Activated CD8-positive, alpha-beta memory T cell treated with anti-CD3 and anti-CD28 coated beads for 36 hours (primary cell): ENCODE data around the gene TREML4. TPM values are rescaled to one million over a fixed set of nuclear protein-coding genes. Genes with fewer than 3 reads are reported as not detected.

ENCODE experiments used
- CTCF ChIA-PET: fragments of 350-600 bp; sonication (Branson Sonifier 250); formaldehyde crosslinking; loops from one replicate; lab custom pipeline; 2021; ENCODE audit warnings: antibody characterized with exemption; lab: Charles Lee
- POLR2A ChIA-PET: fragments of 350-600 bp; sonication (Branson Sonifier 250); formaldehyde crosslinking; loops from one replicate; lab custom pipeline; 2021; ENCODE audit warnings: antibody characterized with exemption; lab: Charles Lee
- total RNA-seq, 2 experiments: library from RNA; stranded (reverse); gene quantifications; one replicate each; pipeline ENCODE4 v1.2.3, GENCODE V29; 2021

TREML4 gene
- total RNA-seq, 2 experiments from 2014 or later, result not detected

DNA sequence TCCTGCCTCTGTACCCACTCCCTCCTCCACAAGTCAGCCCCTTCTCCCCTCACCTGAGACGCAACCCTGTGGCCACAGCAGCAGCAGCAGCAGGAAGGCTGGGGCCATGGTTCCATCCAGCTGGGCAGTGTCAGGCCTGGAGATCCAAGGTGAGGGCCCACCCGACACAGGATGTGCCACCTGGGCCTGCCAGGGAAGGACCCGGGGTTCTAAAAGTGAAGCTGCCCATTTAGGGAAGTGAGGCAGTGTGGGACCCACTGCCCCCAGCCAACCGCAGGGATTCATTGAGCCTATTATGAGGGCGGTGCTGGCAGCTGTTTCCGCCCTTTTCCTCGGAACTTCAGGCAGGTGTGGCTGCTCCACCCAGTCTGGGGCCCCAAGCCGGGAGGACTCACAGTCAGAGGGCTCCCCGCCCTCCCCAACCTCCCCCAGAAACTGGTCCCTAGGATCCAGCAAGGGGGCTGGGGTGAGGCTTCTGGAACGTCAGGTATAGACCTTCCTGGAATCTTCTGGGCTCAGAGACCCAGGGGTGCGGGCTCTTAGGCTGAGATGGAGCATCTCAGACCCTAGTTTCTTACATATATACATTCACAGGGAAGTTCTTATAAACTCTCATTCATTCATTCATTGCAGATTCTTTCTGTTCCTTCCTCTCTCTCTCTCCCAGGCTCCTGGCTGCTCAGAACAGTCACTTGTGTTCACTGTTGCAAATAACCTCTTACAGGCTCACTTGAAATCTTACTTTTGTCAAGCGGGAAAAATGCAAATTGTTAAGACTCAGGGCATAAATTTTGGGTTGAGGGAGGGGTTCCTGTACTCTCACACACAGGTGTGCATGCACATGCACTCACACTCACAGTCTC lies 27.0 kb upstream of the TREML4 start, which contains the start of gene TREML2:
TREML2 (minus strand) TSS at position 249 of the 863 bp plus-strand sequence; CDS start at position 108, 141 bp downstream.
- CTCF ChIA-PET, result interaction anchor here (0.9 to 1.5 kb wide), 3 partner anchors 11 to 119 kb away, joined by 3 read pairs; no protein-coding TSS in a partner anchor
- POLR2A ChIA-PET, result no interaction called here

DNA sequence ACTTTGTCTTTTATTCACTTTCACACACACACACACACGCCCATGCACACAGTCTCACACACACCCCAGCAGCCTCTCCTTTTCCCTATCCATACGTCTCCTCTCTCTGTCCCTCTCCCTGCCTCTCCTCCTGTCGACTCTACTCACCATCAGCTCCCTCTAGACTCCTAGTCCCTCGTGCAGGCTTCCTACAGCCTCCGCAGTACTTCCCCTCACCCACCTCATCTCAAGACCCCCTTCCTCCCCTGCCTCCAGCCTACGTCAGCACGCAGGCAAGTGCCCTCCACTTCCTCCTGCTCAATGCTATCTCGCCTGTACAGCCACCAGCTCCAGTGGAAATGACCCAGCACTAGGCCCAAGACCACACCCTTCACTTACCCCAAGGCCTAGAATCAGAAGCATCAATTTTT lies 26.4 kb upstream of the TREML4 start:
- ChIA-PET POLR2A (no interaction called here), CTCF (no interaction called here)

DNA sequence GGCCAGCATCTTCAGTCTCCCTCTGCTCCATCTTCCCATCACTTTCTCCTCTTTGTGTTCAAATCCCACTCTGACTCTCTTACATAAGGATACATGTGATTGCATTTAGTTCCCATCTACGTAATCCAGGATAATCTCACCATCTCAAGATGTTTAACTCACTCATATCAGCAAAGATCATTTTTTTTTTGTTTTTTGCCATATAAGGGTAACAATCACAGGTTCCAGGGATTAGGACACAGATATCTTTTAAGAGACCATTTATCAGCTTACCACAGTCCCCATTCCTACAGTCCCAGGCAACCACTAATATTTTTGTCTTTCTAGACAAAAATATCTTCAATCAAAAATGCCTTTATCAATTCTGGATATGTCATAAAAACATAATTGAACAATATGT lies 24.0 kb upstream of the TREML4 start:
- CTCF ChIA-PET, result no interaction called here
- POLR2A ChIA-PET, result no interaction called here

DNA sequence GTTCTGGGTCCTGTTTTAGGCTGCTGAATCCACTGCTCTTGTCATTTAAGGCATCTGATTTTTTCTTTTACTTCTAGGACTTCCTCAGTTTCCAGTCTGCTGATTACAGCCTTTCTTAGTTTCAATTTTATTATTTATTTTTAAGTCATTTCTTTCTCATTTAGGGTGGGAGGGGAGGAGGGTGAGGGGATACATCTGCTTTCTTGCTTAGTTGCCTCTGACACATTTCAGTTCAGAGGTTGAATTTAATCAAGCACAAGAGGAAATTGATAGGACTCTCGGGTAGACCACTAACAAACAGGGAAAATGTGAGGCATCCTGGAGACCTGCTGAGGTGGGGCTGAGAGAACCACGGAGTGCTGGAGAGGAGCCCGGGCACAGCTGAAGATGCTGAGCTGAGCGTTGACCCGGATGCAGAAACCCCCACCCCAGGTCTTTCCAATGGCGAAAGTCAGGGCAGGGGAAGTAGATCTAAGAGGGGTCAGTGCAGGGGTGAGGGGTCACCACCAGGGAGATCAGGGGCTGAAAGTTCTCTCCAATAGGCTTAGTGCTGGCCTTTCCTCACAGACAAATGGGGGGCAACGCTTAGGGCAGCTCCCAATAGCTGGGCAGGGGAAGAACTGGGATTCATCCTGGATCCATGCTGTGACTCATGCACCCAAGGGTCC lies 19.6 kb upstream of the TREML4 start:
- CTCF ChIA-PET, result interaction anchor here (1.5 kb wide), 1 partner anchor 10 kb away, joined by 3 read pairs; no protein-coding TSS in a partner anchor
- POLR2A ChIA-PET, result no interaction called here

DNA sequence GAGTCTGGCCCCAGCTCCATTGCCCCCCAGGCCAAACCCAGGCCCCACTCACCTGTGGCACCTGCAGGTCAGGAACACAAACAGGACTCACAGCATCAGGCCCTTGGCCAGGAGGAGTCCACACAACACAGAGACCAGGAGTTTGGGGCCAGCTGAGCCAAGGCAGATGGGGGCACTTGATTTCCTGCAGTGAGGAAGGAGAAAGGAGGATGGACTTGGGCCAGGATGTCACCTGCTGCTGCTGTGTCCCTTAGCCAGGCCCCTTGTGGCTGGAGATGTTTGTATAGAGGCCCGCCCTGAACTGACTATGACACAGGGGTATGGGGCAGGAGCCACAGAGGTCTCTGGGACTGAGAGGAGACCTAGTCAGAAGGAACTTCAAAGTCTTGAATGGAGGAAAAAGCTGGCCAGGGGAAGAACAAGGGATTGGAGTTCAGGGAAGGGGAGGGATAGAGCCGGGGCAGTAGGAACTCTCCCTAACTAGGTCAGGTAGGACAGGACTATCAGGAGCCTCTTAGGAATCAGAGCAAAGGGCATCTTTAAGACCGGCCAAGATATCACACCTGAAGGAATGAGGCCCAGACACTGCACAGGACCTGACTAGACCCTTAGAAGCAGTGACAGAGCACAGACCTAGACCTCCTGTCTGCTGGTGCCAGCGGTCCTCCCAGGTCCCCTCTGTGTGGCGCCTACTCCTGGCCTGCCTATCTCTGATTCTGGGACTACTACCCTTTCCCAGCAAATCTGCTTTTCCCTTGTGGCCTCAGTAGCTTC lies 18.4 kb upstream of the TREML4 start:
- ChIA-PET CTCF (interaction anchor here (1.5 kb wide), 1 partner anchor 11 kb away, joined by 3 read pairs; no protein-coding TSS in a partner anchor), POLR2A (no interaction called here)

DNA sequence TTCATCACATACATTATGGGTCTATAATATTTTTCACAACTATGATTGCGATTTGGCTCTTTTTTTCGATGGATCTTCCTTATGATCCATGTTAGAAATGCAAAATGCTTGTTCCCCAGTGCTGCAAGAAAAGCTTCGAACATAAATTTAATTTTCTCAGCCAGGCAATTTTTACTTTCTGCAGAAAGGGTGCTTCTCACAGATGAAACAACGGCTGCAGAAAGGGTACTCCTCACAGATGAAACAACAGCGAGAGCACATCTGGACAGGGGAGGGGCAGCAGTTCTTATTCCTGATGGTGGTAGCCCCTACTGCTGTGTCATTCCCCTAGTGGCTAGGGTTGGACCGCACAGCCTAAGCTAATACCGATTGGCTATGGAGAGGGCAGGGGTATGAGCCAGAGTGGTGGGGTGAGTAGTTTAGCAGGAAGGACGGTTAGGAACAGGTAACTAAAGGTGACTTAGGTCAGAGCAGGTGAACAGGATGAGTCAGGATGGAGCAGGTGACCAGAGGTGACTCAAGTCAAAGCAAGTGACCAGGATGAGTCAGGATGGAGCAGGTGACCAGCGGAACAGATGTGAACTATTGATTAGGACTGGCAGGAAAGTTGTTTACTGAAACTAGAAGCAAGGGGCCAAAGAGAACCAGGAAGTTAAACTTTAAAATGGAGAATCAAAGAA lies 13.4 kb upstream of the TREML4 start:
- ChIA-PET POLR2A (no interaction called here), CTCF (no interaction called here)

DNA sequence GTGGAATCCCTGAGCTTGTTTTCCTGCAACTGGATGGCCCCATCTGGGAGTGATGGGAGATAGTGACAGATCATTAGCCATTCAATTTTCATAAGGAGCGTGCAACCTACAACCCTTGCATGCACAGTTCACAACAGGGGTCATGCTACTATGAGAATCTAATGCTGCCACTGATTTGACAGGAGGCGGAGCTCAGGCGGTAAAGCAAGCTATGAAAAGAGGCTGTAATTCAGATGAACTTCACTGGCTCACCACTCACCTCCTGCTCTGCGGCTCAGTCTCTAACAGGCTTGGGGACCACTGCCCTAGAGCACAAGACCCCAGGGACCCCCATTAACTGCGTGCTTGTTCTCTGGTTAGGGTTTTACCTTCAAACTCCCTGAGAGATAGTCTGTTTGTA lies 12.4 kb upstream of the TREML4 start:
- ChIA-PET POLR2A (no interaction called here), CTCF (no interaction called here)

DNA sequence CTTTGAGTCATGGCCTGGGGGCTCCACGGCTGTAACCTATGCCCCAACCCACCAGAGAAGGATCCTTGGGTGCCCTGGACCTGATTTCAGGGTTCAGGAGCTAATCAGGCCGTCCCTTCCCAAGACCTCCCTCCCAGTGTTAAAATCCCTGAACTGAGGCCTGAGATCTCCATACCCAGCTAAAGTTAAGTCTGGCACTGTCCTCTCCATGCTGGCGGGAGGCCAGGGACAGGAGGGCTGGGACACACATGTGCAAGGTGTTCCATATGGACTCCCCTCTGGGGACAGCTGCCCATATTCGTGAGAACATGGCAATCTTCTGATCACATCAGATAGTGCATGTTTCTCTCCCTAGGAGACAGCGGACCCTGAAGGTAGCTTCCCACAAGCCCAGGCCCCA lies 11.5 kb upstream of the TREML4 start:
- ChIA-PET CTCF (no interaction called here), POLR2A (no interaction called here)

DNA sequence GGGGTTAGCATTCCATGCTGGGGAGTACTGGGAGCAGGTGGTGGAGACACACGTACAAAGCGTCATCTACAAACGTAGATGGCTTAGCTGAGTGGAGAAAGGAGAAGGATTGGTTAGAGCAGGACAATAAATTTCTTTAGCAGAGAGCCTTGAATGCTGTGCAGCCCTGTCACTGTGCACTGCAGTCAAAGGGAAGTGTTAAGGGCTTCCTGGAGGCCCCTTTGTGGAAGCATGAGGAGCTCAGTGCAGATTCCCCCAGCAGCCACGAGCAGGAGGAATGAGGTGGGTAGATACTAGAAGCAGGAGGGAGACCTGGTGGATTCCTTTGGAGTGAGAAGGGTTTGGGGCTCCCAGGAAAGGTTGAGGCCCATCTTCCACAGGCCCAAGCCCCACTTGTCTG lies 6.1 kb upstream of the TREML4 start:
- ChIA-PET CTCF (no interaction called here), POLR2A (no interaction called here)

DNA sequence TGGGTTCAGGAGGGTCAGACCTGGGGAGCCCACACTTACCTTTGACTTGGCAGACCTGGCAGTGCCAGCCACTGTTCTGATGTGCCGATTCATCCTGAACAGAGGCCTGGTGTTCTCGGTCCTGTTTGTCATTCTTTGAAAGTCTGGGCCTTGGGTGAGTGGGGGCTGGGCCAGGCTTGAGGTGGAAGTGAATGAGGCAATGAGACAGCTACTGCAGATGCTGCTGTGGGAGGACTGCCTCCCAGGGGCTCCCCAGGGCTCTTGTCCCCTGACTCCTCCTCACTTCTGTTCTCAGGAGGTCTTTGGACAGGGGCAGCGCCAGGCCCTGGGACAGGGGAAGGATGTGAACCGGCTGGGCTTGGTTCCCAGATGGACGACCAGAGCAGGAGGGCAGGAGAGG lies 5.6 kb upstream of the TREML4 start:
- POLR2A ChIA-PET, result no interaction called here

DNA sequence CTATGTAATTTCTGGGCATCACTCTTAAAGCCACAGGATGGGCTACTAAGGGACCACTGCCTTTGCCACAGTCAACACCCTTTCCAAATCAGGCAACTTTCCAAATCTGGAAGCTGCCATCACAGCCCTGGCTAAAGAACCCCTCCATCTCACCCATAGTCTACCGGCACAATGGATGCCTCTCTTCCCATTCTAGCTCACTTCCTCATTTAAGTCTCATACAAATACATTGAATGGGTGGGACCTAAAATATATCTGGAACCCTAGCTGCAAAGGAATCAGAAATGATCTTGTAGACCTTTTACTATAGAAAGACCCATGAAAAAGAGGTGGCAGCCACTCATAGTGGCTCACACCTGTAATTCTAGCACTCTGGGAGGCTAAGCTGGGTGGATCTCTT lies 3.3 kb upstream of the TREML4 start:
- POLR2A ChIA-PET, result no interaction called here
- CTCF ChIA-PET, result interaction anchor here (1.0 kb wide), 1 partner anchor 109 kb away, joined by 3 read pairs; no protein-coding TSS in a partner anchor

More for the DNA sequence above, 5.6 kb upstream of the TREML4 start:
- CTCF ChIA-PET, result no interaction called here

DNA sequence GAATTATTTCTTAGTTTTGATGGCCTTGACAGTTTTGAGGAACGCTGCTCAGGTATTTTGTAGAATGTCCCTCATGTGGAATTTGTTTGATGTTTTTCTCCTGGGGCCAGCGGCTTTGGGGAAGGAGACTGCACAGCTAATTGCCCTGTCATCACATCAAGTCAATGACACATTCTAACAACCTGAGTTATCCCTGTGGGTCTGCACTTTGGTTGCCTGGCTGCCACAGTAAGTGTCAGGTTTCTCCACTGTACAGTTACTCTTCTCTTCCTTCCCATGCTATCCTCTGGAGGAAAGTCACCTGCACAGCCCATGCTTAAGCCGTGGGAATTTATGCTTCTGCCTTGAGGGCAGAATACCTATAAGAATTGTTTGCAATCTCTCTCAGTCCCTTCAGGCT lies 1.4 kb upstream of the TREML4 start:
- POLR2A ChIA-PET, result no interaction called here
- CTCF ChIA-PET, result no interaction called here

DNA sequence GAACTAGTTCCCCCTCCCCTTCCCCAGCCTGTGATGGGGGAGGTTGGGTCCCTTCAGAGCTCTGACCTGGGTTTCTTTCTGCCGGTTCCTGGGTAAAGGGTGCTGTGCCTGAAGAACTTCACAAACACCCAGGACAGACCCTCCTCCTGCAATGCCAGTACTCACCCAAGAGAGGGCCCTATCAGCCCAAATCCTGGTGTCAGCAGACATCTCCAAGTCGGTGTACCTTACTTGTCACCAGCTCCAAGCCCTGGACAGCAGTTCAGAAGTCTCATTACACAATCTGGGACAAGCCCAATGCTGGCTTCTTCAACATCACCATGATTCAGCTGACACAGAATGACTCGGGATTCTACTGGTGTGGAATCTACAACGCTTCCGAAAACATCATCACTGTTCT lies 467 bp downstream of the TREML4 start:
- CTCF ChIA-PET, result no interaction called here
- POLR2A ChIA-PET, result no interaction called here

DNA sequence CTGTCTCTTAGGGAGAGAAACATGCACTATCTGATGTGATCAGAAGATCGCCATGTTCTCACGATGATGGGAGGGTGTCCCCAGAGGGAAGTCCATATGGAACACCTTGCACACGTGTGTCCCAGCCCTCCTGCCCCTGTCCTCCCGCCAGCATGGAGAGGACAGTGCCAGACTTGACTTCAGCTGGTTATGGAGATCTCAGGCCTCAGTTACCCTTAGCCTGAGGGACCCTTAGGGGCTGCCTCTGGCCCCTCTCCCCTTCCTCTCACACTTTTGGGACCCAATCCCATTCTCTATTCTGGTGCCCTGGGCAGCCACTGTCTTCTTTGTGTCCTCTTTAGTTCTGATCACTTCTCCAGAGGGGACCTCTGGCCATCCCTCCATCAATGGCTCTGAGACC lies 1.6 kb downstream of the TREML4 start:
- CTCF ChIA-PET, result no interaction called here
- POLR2A ChIA-PET, result no interaction called here

DNA sequence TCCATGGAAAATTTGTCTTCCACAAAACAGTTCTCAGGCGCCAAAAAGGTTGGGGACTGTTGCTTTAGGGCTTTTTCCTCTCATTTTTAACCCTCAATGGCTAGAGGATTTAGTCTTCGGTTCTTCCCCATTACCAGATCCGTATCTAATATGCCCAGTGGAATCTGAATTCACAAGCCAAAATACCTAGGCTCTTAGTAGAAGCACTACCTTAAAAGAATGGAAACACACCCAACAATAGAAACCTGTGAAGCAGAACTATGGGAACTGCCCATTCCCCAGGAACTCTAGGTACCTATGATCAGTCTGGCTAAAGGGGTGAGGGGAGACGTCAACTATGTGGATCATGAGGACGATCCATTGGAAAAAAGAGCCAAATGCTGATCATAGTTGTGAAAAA lies 3.1 kb downstream of the TREML4 start:
- POLR2A ChIA-PET, result no interaction called here
- CTCF ChIA-PET, result no interaction called here

DNA sequence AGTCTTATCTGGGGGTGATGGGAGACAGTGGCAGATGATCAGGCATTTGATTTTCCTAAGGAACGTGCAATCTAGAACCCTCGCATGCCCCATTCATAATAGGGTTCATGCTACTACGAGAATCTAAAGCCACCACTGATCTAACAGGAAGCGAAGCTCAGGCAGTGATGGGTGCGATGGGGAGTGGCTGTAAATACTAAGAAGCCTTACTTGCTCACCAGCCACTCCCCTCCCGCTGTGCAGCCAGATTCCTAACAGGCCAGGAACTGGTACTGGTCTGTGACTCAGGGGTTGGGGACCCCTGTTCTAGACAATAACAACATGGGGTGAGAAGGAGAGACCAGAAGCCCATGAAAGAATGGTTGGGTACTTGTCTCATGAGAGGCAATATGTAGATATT lies 4.5 kb downstream of the TREML4 start:
- CTCF ChIA-PET, result no interaction called here
- POLR2A ChIA-PET, result no interaction called here

DNA sequence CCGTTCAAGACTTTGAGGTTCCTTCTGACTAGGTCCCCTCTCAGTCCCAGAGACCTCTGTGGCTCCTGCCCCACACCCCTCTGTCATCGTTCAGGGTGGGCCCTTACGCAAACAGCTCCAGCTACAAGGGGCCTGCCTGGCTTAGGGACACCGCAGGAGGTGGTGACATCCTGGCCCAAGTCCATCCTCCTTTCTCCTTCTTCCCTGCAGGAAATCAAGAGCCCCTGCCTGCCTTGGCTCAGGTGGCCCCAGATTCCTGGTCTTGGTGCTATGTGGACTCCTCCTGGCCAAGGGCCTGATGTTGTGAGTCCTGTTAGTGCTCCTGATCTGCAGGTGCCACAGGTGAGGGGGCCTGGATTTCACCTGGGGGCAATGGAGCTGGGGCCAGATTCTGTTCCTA lies 8.1 kb downstream of the TREML4 start:
- CTCF ChIA-PET, result interaction anchor here (1.1 kb wide), 1 partner anchor 50 kb away, joined by 3 read pairs; no protein-coding TSS in a partner anchor
- POLR2A ChIA-PET, result no interaction called here

DNA sequence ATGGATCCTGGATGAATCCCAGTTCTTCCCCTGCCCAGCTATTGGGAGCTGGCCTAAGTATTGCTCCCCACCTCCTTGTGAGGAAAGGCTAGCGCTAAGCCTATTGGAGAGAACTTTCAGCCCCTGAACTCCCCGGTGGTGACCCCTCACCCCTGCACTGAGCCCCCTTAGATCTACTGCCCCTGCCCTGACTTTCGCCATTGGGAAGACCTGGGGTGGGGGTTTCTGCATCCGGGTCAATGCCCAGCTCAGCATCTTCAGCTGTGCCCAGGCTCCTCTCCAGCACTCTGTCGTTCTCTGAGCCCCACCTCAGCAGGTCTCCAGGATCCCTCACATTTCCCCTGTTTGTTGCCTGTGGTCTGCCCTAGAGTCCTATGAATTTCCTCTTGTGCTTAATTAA lies 9.0 kb downstream of the TREML4 start:
- POLR2A ChIA-PET, result no interaction called here
- CTCF ChIA-PET, result no interaction called here

DNA sequence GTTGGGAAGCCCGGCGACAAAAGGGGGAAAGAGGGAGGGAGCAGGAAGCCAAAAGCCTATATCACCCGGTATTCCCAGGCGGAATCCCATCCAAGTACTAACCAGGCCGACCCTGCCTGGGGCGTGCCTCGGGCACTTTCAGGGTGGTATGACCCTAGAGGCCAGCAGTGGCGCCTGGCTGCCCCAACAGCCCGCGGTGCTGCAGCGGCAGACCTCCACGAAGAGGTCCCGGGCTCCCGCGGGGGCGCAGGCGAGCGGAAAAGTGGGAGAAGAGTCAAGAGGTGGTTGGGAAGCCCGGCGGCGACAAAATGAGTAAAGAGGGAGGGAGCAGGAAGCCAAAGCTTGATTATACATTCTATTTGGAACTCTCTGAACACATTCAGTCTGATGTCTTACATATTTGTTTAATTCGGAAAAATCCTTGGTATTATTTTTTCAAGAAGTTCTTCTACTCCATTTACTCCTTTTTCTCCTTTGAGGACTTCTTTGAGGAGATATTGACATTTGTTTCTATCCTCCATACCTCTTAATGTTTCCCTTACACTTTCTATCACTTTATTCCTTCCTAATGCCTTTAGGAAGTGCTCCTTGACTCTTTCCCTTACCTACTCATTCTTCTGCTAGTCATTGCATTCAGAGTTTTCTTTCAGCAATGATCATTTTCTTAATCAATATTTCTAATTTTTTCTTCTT lies 11.5 kb downstream of the TREML4 start:
- ChIA-PET POLR2A (no interaction called here), CTCF (no interaction called here)
